Parathyroid adenoma (tissue), 2 donors: ENCODE measurements around the gene SCP2D1.

ENCODE experiments used
- H2AFZ ChIP-seq: fragments of 300-600 bp; sonication (generic); one replicate; pipeline ENCODE4 v1.7.0; 2017; ENCODE audit warnings: antibody characterized with exemption, mild to moderate bottlenecking
- H3K27ac ChIP-seq: fragments of 300-600 bp; sonication (generic); one replicate; pipeline ENCODE4 v1.7.0; 2017
- H3K27me3 ChIP-seq: fragments of 300-600 bp; sonication (generic); one replicate; pipeline ENCODE4 v1.7.0; 2017; ENCODE audit warnings: low read length; ENCODE audit not compliant: control insufficient read depth, insufficient read depth
- H3K36me3 ChIP-seq: fragments of 300-600 bp; sonication (generic); one replicate; pipeline ENCODE4 v1.7.0; 2017; ENCODE audit warnings: low read length; ENCODE audit not compliant: control insufficient read depth, insufficient read depth
- H3K4me1 ChIP-seq: fragments of 300-600 bp; sonication (generic); one replicate; pipeline ENCODE4 v1.7.0; 2017; ENCODE audit warnings: control low read depth
- H3K4me2 ChIP-seq: fragments of 300-600 bp; sonication (generic); one replicate; pipeline ENCODE4 v1.7.0; 2017; ENCODE audit warnings: low read length
- H3K4me3 ChIP-seq: fragments of 300-600 bp; sonication (generic); one replicate; pipeline ENCODE4 v1.7.0; 2017; ENCODE audit warnings: low read depth, low read length
- H3K79me2 ChIP-seq: fragments of 300-600 bp; sonication (generic); one replicate; pipeline ENCODE4 v1.7.0; 2017; ENCODE audit warnings: control low read depth
- H3K9ac ChIP-seq: fragments of 300-600 bp; sonication (generic); one replicate; pipeline ENCODE4 v1.7.0; 2017; ENCODE audit warnings: mild to moderate bottlenecking
- H3K9me3 ChIP-seq: fragments of 300-600 bp; sonication (generic); one replicate; pipeline ENCODE4 v1.7.0; 2017; ENCODE audit warnings: low read length; ENCODE audit not compliant: control insufficient read depth
- TF ChIP-seq, protein P1 (sequence below): fragments of 300-600 bp; sonication (generic); IDR thresholded peaks from one replicate; pipeline ENCODE4 v1.7.0; 2017; ENCODE audit warnings: antibody characterized with exemption, mild to moderate bottlenecking
- donor health status: primary hyperparathyroidism.

Gene SCP2D1

DNA sequence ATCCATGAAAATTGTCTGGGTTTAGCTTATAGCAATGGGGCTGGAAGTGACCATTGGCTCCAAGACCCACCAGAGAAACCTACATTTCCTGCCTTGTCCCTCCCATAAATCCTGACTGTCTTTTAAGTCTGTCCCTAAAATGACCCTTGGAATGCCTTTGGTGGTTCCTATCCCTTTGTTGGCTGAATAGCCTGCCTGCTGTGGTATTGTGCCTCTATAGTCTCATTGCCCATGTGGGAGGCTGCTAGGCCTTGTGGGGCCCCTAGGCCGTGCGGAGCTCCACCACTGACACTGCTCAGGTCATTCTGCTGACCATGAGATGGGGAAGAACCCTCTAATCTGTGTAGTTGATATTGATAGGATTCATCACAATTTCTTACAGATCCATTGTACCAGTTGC lies 43.3 kb downstream of the SCP2D1 start:
- Histone ChIP-seq H3K27me3 (no peaks in the 10 kb centered on the region), H3K9me3 (no peaks in the 10 kb centered on the region), H3K79me2 (no peaks in the 10 kb centered on the region), H3K9ac (no peak overlapping the region), H3K4me3 (no peak overlapping the region), H3K27ac (no peak overlapping the region), H3K4me2 (no peak overlapping the region), H3K36me3 (no peaks in the 10 kb centered on the region), H3K4me1 (no peaks in the 10 kb centered on the region), H2AFZ (no peak overlapping the region)
- TF ChIP-seq, protein P1, sequence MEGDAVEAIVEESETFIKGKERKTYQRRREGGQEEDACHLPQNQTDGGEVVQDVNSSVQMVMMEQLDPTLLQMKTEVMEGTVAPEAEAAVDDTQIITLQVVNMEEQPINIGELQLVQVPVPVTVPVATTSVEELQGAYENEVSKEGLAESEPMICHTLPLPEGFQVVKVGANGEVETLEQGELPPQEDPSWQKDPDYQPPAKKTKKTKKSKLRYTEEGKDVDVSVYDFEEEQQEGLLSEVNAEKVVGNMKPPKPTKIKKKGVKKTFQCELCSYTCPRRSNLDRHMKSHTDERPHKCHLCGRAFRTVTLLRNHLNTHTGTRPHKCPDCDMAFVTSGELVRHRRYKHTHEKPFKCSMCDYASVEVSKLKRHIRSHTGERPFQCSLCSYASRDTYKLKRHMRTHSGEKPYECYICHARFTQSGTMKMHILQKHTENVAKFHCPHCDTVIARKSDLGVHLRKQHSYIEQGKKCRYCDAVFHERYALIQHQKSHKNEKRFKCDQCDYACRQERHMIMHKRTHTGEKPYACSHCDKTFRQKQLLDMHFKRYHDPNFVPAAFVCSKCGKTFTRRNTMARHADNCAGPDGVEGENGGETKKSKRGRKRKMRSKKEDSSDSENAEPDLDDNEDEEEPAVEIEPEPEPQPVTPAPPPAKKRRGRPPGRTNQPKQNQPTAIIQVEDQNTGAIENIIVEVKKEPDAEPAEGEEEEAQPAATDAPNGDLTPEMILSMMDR = no peak

DNA sequence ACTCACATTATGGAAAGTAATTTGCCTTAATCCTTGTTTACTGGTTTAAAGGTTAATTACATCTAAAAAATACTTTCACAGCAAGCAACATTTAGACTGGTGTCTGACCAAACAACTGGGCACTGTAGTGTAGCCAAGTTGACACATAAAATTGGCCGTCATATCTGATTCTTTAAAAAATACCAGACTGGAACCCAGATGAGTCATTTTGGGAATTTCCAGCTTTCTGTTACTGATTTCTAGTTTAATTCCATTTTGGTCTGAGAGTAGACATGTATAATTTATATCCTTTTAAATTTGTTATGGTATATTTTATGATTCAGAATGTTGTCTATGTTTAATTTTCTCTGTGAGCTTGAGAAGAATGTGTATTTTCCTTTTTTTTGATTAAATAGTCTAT lies 44.1 kb downstream of the SCP2D1 start:
- no peak overlapping the region for H3K4me3 ChIP-seq
- H3K27ac ChIP-seq = no peak overlapping the region
- H3K4me2 ChIP-seq = no peak overlapping the region
- no peaks in the 10 kb centered on the region for H3K27me3 ChIP-seq
- TF ChIP-seq, protein P1 = no peak
- no peaks in the 10 kb centered on the region for H3K79me2 ChIP-seq
- H3K9me3 ChIP-seq = no peaks in the 10 kb centered on the region
- H3K36me3 ChIP-seq = no peaks in the 10 kb centered on the region
- no peak overlapping the region for H2AFZ ChIP-seq
- no peak overlapping the region for H3K9ac ChIP-seq
- H3K4me1 ChIP-seq = no peaks in the 10 kb centered on the region

DNA sequence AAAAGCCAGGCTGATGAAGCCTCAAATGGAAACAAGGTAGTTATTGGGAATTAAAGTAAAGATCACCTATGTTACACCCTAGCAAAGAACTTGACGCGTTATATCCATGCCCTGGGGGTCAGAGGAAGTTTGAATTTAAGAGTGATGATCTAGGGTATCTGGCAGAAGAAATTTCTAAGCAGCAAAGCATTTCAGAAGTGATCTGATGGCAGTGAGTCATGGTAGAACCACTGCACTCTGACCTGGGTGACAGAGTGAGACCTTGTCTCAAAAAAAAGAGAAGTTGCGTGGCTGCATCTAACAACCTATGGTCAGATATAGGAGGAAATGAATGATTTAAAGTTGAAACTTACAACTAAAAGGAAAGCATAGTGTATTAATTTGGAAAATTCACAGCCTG lies 45.2 kb downstream of the SCP2D1 start:
- Histone ChIP-seq H3K9me3 (no peaks in the 10 kb centered on the region), H3K79me2 (no peaks in the 10 kb centered on the region), H3K4me1 (no peaks in the 10 kb centered on the region), H3K27ac (no peak overlapping the region), H3K9ac (no peak overlapping the region), H2AFZ (no peak overlapping the region), H3K4me2 (no peak overlapping the region), H3K27me3 (no peaks in the 10 kb centered on the region), H3K4me3 (no peak overlapping the region), H3K36me3 (no peaks in the 10 kb centered on the region)
- TF ChIP-seq, protein P1 = no peak
